T-helper 1 cell (primary cell): Measurements from ENCODE around the gene PAXIP1.
A peak's percentile ranks its signal among the peaks of the same experiment; 100 is the strongest.
"Not testable (repeated sequence)": the region's sequence is repeated elsewhere in the genome, so short reads cannot be mapped to it uniquely, and the experiment has no call there.

Experiments
- DNase-seq, 5 donors: peaks; one replicate each; pipeline ENCODE4 v3.0.0-alpha.2; 2012 to 2020

Gene PAXIP1

DNA sequence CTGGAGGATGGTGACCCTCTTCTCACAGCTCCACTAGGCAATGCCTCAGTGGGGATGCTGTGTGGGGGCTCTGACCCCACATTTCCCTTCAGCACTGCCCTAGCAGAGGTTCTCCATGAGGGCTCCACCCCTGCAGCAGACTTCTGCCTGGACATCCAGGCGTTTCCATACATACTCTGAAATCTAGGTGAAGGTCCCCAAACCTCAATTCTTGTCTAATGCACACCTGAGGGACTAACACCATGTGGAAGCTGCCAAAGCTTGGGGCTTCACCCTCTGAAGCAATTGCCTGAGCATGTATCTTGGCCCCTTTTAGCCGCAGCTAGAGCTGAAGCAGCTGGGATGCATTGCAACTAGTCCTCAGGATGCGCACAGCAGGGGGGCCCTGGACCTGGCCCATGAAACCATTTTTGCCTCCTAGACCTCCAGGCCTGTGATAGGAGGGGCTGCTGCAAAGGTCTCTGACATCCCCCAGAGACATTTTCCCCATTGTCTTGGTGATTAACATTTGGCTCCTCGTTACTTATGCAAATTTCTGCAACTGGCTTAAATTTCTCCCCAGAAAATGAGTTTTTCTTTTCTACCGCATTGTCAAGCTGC, 68.5 kb downstream of the PAXIP1 start:
- not testable (repeated sequence) for DNase-seq

DNA sequence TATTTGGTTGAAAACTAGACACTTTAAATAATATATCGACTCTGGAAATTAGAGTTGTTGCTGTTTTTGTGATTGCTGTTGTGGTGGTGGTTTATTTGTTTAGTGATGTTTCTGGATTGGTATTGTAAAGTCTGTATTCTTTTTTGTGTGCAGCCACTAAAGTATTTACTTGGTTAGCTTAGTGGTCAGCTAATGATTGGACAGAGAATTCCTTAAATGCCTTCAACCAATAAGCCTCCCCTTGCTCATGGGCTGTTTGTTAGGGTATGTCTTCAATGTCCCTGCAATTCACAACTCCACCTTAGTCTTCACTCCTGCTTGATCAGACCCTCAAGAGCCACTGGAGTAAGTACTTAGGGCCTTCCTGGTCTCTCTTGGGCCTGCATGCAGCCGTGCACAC, 71.0 kb downstream of the PAXIP1 start:
- no peak for DNase-seq

DNA sequence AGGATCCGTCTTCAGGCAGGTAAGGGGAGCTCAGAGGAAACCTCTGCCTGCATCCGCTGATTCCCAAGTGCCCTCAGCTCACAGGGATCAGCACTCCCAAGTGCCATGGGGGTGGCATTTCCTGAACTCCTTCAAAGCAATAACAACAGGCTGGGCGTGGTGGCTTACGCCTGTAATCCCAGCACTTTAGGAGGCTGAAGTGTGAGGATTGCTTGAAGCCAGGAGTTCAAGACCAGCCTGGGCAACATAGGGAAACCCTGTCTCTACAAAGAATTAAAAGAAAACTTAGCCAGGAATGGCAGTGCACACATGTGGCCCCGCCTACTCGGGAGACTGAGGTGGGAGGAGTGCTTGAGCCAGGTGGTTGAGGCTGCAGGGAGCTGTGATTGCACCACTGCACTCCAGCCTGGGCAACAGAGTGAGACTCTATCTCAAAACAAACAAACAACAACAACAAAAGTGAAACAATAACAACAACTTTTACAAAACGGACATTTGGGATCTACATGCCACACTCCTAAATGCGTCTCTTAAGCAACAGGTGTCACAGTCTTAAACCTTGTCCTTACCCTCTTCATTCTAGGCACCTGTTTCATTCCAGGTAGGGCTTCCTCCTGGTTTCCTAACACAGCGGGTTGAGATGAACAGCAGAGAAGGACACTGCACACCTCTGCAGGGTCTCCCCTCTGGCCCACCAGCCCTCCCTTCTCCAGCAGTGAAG, 73.8 kb downstream of the PAXIP1 start:
- DNase-seq: no peak

DNA sequence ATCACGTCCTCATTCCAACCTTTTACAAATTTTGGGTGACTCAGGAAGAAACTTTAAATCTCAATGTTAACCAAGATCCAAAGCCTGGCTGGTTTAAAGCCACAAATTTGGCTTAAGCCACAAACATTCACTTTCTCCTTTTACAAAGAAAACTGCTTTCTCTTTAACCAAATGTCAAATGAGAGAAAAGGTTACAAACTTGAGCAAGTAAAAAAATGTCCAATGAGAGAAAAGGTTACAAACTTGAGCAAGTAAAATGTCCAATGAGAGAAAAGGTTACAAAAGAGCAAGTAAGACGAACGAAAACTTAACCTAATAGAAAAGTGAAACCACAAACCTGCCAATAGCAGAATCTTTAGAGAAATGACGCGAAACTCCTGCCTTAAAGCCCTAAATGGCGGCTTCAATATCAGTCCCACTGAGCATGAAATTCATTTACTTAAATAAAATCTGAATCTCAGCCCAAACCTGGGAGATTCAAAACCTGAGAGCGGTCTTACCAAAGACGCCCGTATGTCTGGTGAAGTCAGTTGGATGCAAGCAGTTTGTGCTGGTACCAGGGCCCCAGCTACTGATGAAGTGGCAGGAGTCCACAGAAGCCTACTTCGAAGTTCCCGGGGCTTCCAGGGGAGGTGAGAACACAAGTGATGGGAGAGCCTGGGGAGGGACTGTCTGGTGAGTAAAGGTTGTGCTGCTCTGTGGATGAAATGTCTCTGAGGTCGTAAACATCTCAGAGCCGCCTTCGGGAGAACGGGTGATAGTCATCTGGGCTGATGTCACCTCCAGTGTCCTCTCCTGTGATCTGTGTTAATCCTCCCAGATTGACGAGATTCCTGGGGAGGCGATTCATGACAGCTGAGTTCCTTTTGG, 74.6 kb downstream of the PAXIP1 start:
- peak in 4 of 5 donors; percentile 15 to 92 (median 38) for DNase-seq

DNA sequence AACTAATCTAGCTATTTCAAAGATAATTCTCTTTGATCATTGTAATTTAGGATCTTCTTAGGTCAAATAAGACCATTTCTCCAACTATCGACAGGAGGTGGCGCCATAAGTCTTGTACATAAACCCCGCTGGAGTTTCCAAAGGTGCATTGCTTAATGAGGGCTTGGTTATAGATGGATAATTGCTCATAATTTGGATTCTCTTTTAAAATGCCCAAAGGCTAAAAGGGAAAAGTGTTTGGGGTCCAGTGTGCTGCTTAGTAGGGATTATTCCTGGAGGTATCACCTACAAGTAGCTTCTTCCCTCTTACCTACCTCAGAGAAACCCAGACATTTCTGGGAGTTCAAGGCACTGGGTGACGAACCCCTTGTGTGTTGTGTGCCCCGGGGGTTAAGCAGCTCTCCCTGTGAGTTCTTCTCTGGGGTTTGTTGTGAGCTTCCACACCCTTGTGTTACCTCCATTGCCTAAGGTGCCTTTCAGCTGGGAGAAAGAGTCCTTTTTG, 75.2 kb downstream of the PAXIP1 start:
- DNase-seq: peak; percentile 38 to 79 (median 67)

DNA sequence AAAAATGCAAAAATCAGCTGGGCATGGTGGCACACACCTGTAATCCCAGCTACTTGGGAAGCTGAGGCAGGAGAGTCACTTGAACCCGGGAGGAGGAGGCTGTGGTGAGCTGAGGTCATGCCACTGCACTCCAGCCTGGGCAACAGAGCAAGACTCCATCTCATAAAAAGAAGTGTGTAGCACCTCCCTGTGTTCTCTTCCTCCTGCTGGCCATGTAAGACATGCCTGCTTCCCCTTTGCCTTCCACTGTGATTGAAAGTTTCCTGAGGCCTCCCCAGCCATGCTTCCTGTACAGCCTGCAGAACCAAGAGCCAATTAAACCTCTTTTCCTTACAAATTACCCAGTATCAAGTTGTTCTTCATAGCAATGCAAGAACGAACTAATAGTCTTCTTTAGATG, 80.5 kb downstream of the PAXIP1 start:
- DNase-seq: not testable (repeated sequence)

DNA sequence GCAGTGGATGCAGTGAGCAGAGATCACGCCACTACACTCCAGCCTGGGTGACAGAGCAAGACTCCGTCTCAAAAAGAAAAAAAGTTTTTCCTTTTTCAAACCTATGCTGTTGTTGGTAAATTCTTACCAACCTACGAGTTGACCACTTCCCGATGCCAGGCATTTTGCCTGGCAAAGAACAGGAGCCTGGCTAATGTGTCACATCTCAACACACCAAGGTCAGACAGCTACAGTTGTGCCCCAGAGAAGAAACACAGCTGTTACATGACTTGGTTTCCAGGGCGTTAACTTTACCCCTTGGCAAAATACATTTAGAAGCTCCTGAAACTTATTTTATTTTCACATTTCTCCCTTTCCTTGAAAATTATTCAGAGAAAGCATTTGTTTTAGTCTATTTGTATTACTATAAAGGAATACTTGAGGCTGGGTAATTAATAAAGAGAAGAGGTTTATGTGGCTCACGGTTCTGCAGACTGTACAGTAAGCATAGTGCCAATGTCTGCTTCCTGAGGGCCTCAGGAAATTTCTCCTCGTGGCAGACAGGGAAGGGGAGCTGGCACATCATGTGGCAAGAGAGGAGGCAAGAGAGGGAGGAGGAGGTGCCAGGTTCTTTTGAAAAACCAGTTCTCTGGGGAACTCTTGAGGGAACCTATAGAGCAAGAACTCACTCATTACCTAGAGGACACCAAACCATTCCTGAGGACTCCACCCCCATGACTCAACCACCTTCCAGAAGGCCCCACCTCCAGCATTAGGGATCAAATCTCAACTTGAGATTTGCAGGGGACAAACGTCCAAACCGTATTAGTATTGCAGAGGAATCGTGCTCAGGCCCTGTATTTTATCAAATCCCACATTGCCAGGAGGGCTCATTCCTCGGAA, 83.3 kb downstream of the PAXIP1 start:
- DNase-seq: no peak

DNA sequence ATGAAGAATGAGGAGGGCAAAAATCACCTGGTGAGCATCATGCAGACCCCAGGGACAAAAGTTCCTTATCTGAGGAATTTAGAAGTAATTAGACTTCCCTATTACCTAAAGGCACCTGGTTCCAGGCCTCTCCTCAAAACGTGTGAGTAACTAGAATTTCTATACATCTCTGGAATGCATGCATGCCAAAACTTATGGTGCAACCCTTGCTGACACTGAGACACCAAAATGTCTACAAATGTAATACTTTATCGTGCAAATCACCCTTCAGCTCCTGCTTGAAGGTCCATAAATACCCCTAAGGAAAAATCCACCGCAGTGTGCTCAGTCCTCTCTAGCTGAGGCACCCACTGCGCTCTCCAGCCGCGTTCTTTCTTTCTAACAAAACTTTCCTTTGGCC, 84.2 kb downstream of the PAXIP1 start:
- DNase-seq: no peak

DNA sequence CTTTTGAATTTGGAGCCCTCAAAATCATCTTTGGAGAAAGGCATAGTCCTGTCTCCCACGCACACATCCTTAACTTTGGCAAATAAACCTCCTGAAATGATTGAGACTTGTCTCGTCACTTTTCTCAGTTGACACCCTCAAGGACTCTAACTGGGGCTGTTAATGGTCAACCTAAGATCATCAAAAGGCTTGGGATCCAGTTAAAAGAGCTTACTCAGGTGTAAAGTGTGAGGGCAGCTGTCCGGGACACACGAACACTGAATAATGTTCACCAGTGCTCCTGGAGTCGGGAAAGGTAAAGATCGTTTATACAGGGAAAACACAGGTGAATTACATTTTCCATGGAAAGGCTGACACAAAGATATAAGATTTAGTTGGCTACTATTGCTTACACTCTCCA, 84.7 kb downstream of the PAXIP1 start:
- DNase-seq: no peak

DNA sequence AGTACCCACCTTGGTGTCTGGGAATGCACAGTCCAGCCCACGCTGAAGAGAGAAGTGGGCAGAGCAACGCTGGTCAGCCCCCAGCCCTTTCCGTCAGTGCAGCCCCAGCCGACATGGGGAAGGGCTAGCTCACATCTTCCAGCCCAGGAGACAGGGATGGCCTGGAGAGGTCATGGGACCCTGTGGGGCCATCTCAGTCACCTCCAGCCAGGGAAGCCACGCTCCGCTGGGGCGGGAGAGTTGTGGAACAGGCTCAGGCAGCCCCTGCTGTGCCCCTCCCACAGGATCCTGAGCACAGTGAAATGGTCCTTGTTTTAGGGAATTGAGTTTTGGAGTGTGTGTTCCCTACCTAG, 85.1 kb downstream of the PAXIP1 start:
- no peak for DNase-seq

DNA sequence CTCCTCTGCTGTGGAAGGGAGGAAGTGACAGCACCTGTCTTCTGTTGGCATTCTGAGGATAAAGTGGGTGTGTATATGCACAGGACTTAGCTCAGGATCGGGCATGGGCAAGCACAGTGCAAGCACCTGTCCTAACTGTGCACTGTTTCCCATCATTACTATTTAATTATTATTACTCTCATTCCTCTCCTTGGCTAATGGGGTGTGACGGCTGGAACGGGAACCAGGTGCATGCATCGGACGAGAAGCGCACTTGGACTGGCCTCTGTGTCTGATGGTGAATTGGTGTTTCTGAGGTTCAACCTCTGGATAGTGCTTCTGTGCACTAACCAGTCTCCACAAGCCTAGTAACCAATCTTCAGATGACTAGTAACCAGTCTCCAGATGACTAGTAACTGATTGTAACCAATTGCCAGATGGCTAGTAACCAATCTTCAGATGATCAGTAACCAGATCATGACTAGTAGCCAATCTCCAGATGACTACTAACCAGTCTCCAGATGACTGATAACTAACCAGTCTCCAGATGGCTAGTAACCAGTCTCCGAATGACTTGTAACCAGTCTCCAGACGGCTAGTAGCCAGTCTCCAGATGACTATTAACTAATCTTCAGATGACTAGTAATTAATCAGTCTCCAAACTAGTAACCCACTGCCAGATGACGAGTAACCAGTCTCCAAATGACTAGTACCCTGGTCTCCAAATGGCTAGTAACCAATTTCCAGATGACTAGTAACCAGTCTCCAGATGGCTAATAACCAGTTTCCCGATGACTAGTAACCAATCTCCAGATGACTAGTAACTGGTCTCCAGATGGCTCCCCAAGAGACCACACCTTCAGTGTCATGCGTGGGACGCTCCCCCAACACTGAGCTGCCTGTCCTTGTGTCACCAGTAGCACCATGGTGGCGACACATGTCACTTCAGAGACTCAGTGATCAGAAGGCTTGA, 85.8 kb downstream of the PAXIP1 start:
- no peak for DNase-seq

DNA sequence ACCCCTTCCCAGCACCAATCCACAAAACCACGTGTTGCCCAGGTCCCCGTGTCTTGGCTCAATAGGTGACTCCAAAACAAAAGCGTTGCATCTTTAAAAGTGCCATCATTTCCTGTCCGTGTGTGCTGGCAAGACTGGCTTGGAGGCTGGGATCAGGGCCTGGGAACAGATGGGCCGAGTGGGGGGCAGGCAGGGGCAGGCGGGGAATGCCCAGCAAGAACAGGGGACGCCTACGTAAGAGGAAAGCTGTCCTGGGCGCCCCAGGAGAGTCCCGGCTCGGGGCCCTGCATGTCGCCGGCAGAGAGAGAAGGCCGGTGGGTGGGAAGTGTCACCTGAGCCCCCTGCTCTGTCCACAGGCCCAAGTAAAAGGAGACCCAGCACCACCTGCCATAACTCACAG, 86.5 kb downstream of the PAXIP1 start:
- no peak for DNase-seq

DNA sequence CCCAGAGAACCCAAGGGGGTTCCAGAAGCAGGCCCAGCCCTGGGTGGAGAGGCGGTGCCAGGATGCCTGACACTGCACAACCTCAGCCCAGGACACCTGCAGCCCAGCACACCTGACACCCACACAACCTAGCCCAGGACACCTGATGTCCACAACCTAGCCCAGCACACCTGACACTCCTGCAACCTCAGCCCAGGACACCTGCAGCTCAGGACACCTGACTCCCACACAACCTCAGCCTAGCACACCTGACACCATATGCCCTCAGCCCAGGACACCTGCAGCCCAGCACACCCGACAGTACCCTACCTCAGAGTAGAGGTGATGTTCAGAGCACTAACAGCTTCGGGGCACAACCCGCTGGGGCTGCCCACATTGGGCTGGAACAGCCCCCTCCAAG, 87.3 kb downstream of the PAXIP1 start:
- no peak for DNase-seq

DNA sequence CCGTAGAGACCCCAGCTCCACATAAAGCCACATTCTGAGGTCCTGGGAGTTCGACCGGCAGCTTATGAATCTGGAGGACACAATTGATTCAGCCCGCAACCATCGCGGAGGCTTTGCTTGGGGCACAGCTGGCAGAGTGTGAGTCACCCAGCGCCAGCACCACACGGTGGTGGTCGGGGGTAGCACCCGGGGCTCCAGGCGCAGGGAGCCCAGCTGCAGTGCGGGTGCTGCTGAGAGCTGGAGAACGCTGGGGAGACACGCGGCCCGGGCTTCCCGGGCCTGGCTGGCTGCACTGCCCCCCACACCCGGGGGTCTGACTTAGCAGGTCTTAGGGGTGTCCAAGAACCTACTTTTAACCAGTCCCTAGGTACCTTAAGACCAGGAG, 87.9 kb downstream of the PAXIP1 start:
- DNase-seq: no peak

DNA sequence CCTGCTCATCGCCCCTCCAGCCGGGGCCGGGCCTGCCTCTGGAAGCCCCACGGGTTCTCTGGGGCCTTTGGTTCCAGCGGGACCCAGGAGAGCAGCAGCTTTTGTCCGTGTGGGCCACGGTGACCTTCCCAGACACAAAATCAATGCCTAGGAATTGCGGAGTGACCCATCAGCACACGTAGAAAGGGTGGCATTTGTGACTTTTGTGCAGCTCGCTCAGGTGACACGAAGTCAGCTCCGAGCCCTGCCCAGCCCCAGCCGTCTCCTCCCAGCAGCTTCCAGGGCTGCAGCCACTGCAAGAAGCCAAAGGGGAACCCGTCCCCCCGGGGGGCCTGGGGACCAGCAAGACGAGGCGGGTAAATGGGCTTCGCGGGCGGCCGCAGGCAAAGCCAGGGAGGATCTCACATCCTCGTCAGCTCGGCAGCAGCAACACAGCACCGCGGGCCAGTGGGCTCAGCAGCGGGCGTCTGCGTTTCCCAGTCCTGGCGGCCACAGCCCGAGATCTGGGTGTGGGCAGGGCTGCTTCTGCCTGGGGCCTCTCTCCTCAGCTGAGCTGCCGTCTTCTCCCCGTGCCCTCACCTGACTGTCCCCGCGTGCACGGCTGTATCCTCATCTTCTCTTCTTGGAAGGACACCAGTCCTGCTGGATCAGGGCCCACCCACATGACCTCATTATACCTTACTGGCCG, 88.5 kb downstream of the PAXIP1 start:
- DNase-seq: no peak

DNA sequence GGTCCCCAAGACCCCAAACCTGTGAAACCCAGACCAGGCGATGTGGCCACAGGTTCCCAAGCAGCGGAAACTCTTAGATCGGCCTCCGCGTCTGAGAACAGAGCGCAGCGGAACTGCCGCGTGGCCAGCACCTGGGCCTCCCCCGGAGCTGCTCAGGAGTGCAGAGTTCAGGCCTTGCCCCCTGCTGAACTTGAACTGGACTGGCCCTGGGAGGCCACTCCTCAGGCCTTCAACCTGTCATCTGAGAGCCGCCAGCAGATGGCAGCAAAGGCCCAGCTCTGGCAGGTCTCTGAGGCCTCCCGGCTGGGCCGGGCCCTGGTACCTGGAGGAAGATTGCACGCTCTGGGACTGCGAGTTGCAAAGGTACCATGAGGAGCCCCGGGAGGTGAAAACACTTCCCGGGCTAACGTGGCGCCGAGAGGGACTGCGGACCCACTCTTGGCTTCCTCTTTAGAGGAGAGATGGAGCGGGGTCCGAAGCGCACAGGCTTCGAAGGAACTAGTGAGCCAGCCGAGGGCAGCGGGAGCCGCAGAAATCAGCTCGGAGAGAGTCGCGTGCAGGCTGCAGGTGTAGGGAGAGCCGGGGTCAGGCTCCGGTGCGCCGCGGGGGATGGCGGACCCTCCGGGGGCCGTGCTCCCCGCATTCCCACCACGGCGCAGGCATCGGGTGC, 89.2 kb downstream of the PAXIP1 start:
- peak; percentile 70 to 83 (median 73) for DNase-seq

DNA sequence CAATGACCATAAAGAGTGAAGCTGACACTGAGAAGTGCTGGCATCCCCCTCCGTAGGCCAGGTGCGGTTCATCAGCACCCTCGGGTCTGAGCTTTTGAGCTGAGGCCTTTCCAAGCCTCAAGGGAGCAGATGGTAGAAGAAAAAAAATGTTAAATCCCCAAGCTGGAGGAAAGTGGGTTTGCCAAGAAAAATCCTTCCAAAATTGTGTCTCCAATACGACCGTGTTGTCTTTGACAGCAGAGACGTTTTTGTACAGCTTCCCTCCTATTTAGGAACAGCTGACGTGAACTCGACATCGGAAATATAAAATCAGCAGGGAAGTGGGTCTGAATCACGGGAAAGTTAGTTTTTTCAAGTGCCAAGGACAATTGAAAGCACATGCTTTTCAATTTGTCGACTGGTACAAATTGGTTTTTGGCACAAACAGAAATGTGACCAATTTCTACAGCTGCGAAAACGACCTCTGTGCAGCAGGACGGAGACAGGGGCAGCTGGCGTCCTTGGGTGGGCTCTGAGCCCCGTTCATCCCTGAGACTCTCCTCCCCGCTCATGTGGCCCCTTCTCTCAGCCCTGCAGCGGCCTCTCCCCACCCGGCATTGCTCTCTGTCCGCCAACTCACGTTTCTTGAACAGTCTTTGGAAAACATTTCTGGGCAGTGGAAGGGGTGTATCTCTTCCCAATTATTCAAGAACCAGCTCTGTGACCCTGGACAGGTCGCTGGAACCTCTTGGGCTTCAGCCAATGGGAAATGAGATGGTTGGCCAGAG, 89.9 kb downstream of the PAXIP1 start:
- DNase-seq: no peak

DNA sequence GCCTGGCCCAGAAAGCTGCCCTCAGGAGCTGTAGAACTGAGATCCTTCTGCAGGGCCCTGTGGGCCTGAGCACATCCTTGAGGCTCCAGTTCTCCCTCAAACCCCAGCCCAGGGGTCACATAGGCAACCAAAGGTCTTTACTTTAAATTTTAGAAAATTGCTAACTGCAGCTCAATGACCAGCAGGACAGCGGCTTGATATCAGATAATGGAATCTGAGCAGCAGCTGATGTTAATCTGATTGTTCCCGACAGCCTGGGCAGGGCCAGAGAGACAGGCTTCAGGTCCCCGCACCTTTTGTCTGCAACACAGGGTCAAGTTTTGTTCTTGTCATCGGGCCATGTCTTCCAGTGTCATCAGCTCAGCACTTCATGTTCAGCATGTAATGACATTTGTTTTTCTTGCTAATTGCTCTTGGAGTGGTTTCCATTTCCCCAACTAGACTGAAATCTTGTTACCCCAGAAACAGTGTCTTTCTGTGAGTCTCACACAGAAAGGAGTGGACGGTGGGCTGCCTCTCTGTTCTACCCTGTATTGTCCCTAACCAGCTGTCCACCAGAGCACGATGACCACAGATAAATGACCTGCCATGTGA, 91.0 kb downstream of the PAXIP1 start:
- no peak for DNase-seq

DNA sequence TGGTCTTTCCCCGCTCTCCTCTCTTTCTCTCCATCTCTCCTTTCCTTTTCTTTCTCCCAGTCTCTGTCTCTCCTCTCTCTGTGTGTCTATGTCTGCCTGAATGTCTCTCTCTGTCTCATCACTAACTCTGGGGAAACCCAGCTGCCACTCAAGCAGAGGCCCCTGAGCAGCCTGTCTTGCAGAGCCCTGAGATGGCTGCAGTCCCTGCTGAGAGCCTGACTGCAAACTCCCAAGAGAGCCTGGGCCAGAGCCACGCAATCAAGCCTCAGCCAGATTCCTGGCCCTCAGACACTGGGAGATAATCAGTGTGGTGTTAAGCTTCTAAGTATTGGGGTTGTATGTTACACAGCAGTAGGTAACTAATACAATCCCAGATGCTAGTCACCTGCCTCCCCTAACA, 91.5 kb downstream of the PAXIP1 start:
- DNase-seq: no peak
